ENCODE results near the gene SLC26A1. TPM values are rescaled to one million over a fixed set of nuclear protein-coding genes. Genes with fewer than 3 reads are reported as not detected.

Gene SLC26A1
- total RNA-seq, 1 experiment from 2014 or later, result 1.8 TPM

- POLR2A ChIA-PET, result interaction anchor here (0.5 kb wide), 1 partner anchor 999 kb away, joined by 3 read pairs; no protein-coding TSS in a partner anchor
- peak overlapping the region; percentile 70; the same call in 1 of the 2 replicates for H3K27ac ChIP-seq (ENCODE audit: low read length)
These were observed 48.7 kb upstream of the SLC26A1 start for GRCh38 chr4:1041936-1042330.

More at GRCh38 chr4:1041936-1042330, 48.7 kb upstream of the SLC26A1 start:
- DNase-seq (ENCODE audit: low read depth, low spot score) (no peak), ATAC-seq (no peak)
- in situ Hi-C loops (cut with HindIII; ENCODE audit: low pct_unique_long_range_greater_than_20kb, low sequenced_read_pairs), result no loop called here
- H3K27me3 ChIP-seq (ENCODE audit: control insufficient read depth, insufficient read depth, low read length), result no peaks in the 10 kb centered on the region
- CTCF ChIA-PET, result no interaction called here
- peak overlapping the region in 1 of 2 experiments; percentile 7; a peak in 2 of 4 replicates for H3K4me3 ChIP-seq (ENCODE audit: low read depth in 2 of 2, low read length in 2 of 2)
- intact Hi-C loops (cut with micrococcal nuclease; ENCODE audit: unreplicated experiment), result no loop called here
- H3K9me3 ChIP-seq (ENCODE audit: control insufficient read depth, insufficient read depth, low read depth, low read length), result no peaks in the 10 kb centered on the region
- TF ChIP-seq TCF7L2 (IDR thresholded peaks at IDR 0.05; ENCODE audit: low read depth, low read length) (no peak), POLR2AphosphoS5 (IDR thresholded peaks at IDR 0.05; ENCODE audit: low read depth, low read length) (no peak), SIN3A (IDR thresholded peaks at IDR 0.05; ENCODE audit: borderline replicate concordance, insufficient read depth, low read depth, low read length) (no peak), REST (IDR thresholded peaks at IDR 0.05; ENCODE audit: insufficient read depth in 1 of 2, low read depth in 2 of 2, low read length in 1 of 2) (no peak), CTCF (IDR thresholded peaks at IDR 0.05) (no peak)
- BruUV-seq (replicated peaks), result no TSS peak
- no peaks in the 10 kb centered on the region for H3K36me3 ChIP-seq (ENCODE audit: control insufficient read depth, insufficient read depth, low read length)
- peaks cover 70% of the 10 kb centered on the region for H3K4me1 ChIP-seq (ENCODE audit: control insufficient read depth, insufficient read depth, low read length)

Measured in Panc1 (cell line).